Adrenal gland (tissue), 12 donors: ENCODE data around the gene PLAC8. TPM values are rescaled to one million over a fixed set of nuclear protein-coding genes. Genes with fewer than 3 reads are reported as not detected.

Experiments
- DNase-seq, 7 donors: peaks; one replicate each; pipeline ENCODE4 v3.0.0-alpha.2; 2019 to 2020
- H3K27ac ChIP-seq, 5 donors: fragments of 200-600 bp; sonication (generic) in 4 of 5; 1 replicate in 3 of 5; 2 replicates in 2 of 5; pipeline versions ENCODE4 v1.5.1 to v1.8.0; 2016 to 2020; ENCODE audit warnings: mild to moderate bottlenecking in 1 of 5
- H3K27me3 ChIP-seq: fragments of 200-600 bp; 2 replicates; pipeline ENCODE4 v1.8.0; 2021
- H3K36me3 ChIP-seq, 2 donors: fragments of 200-600 bp; replicated peaks in 1 of 2; 1 replicate in 1 of 2; 2 replicates in 1 of 2; pipeline versions ENCODE4 v1.5.1 to v1.8.0; 2018 to 2022
- H3K4me1 ChIP-seq, 2 donors: fragments of 200-600 bp; replicated peaks in 1 of 2; 1 replicate in 1 of 2; 2 replicates in 1 of 2; pipeline versions ENCODE4 v1.5.1 to v1.8.0; 2018 to 2021
- H3K4me3 ChIP-seq, 4 donors: fragments of 200-600 bp; sonication (generic) in 3 of 4; one replicate each; pipeline ENCODE4 v1.5.1; 2016 to 2018
- H3K9me3 ChIP-seq, 3 donors: fragments of 200-600 bp; sonication (generic) in 1 of 3; replicated peaks in 1 of 3; 1 replicate in 2 of 3; 2 replicates in 1 of 3; pipeline versions ENCODE4 v1.5.1 to v1.8.0; 2016 to 2021
- POLR2A ChIP-seq, 2 donors: fragments of 450-650 bp; IDR thresholded peaks; one replicate each; pipeline ENCODE4 v1.6.1; 2017; ENCODE audit warnings: antibody characterized with exemption in 2 of 2, mild to moderate bottlenecking in 2 of 2, moderate library complexity in 1 of 2
- WGBS, 4 donors: extraction: QIAGEN DNeasy Blood & Tissue Kit in 2 of 4; methylation state at CpG; one replicate each; pipeline versions ENCODE4 v1.1.5 to v1.1.7; 2013 to 2017; 5-methylcytosine and 5-hydroxymethylcytosine counted together
- intact Hi-C, 2 donors: fragments of 100-400 bp; cut with DNase I; formaldehyde crosslinking; loops; one replicate each; pipeline versions ENCODE4 v1.14.1 to v1.15.0; 2022 to 2023
- polyA plus RNA-seq, 3 donors: library from polyadenylated mRNA; stranded (reverse); fragments of 200-250 nt in 2 of 3; fragments of 350-450 nt in 1 of 3; fragmentation: Illumina TruSeq in 1 of 3; extraction: RNeasy Lipid Tissue Mini Kit (QIAGEN cat#74804) in 1 of 3; gene quantifications; one replicate each; pipeline ENCODE4 v1.2.3, GENCODE V29; 2013 to 2014
- total RNA-seq, 9 donors: library from RNA; depleted of rRNA in 4 of 9; stranded (reverse); fragments of >200 nt in 4 of 9; fragments of 120-200 nt in 1 of 9; fragmentation: NEBNext Ultra II Directional in 1 of 9; extraction: Animal tissue kit (Norgen Biotek cat#: 25700) in 1 of 9; gene quantifications; one replicate each; pipeline versions ENCODE4 v1.1.0 to v1.2.4, GENCODE V29; 2013 to 2023
- TF ChIP-seq, protein P1 (sequence below), 6 experiments: fragments of 450-650 bp in 4 of 6; fragments of 200-600 bp in 2 of 6; sonication (generic) in 1 of 6; IDR thresholded peaks; 1 replicate in 5 of 6; 2 replicates in 1 of 6; pipeline versions ENCODE4 v1.5.1 to v1.8.0; 2016 to 2021; ENCODE audit warnings: antibody characterized with exemption in 6 of 6, mild to moderate bottlenecking in 2 of 6, moderate library complexity in 1 of 6
- donor health status: healthy with polysubstance abuse.
- donor health status: Bipolar disorder and iron deficiency.
- donor health status: DM: yes; HTN: yes; CAD: no.
- donor health status: DM: no; HTN: no; CAD: no.
- donor health status: DM: no; HTN: no; CAD: no.
- donor health status: DM: yes; HTN: yes; CAD: no.

PLAC8 gene
- total and polyA plus RNA-seq, 12 donors: 1.4 to 14.4 (median 2.9) TPM; not detected in 1

GRCh38 chr4:83139514-83140156, 25.1 kb upstream of the PLAC8 start:
- WGBS, 4 donors: 87 to 96% (median 87%) methylated on average over 3 of the region's 3 CpGs
- intact Hi-C loops: no loop called here
- Histone ChIP-seq H3K9me3 (no peaks in the 10 kb centered on the region), H3K36me3 (no peaks in the 10 kb centered on the region), H3K27me3 (no peaks in the 10 kb centered on the region), H3K27ac (no peak overlapping the region), H3K4me3 (no peak overlapping the region), H3K4me1 (no peaks in the 10 kb centered on the region)
- DNase-seq: no peak
- TF ChIP-seq POLR2A (IDR thresholded peaks at IDR 0.05): no peak
- TF ChIP-seq, protein P1, sequence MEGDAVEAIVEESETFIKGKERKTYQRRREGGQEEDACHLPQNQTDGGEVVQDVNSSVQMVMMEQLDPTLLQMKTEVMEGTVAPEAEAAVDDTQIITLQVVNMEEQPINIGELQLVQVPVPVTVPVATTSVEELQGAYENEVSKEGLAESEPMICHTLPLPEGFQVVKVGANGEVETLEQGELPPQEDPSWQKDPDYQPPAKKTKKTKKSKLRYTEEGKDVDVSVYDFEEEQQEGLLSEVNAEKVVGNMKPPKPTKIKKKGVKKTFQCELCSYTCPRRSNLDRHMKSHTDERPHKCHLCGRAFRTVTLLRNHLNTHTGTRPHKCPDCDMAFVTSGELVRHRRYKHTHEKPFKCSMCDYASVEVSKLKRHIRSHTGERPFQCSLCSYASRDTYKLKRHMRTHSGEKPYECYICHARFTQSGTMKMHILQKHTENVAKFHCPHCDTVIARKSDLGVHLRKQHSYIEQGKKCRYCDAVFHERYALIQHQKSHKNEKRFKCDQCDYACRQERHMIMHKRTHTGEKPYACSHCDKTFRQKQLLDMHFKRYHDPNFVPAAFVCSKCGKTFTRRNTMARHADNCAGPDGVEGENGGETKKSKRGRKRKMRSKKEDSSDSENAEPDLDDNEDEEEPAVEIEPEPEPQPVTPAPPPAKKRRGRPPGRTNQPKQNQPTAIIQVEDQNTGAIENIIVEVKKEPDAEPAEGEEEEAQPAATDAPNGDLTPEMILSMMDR (IDR thresholded peaks at IDR 0.05): no peak

DNA sequence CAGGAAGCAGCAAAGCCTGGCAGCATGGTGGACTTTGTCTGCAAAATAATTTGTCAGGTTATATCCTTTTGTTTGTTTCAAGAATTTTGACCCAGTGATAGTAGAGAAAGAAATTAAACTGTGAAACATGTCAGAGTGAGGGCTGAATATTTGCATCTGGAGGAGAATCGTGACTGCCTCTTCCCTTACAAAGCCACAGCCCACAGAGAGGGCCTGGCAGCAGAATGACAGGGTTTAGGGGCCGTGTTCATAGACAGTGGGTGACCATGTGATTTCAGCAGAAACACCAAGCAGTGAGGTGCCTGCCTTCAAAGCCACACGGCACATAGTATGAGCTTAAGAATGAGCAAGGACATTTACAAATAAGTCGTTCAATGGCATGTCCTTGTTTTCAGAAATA, 24.4 kb upstream of the PLAC8 start:
- Histone ChIP-seq H3K36me3 (no peaks in the 10 kb centered on the region), H3K4me1 (no peaks in the 10 kb centered on the region), H3K27ac (no peak overlapping the region), H3K4me3 (no peak overlapping the region), H3K27me3 (no peaks in the 10 kb centered on the region), H3K9me3 (no peaks in the 10 kb centered on the region)
- intact Hi-C loops: no loop called here
- WGBS, 4 donors: 59 to 73% (median 69%) methylated on average over 4 of the region's 4 CpGs
- TF ChIP-seq, protein P1 (IDR thresholded peaks at IDR 0.05): no peak
- TF ChIP-seq POLR2A (IDR thresholded peaks at IDR 0.05): no peak
- no peak for DNase-seq

DNA sequence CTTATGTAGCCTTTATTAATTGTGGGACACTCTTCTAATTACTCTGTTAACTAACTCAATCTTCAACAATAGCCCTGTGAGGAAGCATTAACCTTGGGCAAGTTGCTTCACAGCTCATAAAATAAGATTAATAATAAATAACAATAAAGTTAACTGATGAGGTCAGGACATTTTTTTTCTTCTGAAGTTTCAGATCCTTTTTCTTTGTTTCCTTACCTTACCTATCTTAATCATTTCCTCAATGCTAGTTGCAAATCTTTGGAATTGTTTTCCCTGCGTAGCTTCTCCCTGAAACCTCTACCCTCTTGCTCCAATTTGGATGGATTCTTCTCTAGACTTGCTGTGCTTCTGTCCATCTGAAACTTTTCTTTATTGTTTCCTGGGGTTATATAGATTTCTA, 17.5 kb upstream of the PLAC8 start:
- 83 to 90% (median 86%) methylated on average over 1 of the region's 1 CpG for WGBS, 4 donors
- intact Hi-C loops: no loop called here
- TF ChIP-seq POLR2A (IDR thresholded peaks at IDR 0.05): no peak
- Histone ChIP-seq H3K27ac (no peak overlapping the region), H3K36me3 (no peaks in the 10 kb centered on the region), H3K27me3 (no peaks in the 10 kb centered on the region), H3K4me3 (no peak overlapping the region), H3K4me1 (no peaks in the 10 kb centered on the region), H3K9me3 (no peaks in the 10 kb centered on the region)
- DNase-seq: no peak

GRCh38 chr4:83129264-83129663, 14.7 kb upstream of the PLAC8 start:
- Histone ChIP-seq H3K36me3 (no peaks in the 10 kb centered on the region), H3K27me3 (no peaks in the 10 kb centered on the region), H3K9me3 (no peaks in the 10 kb centered on the region), H3K4me1 (no peaks in the 10 kb centered on the region), H3K4me3 (no peak overlapping the region), H3K27ac (no peak overlapping the region)
- no peak for DNase-seq
- intact Hi-C loops: no loop called here
- 73 to 95% (median 83%) methylated on average over 2 of the region's 2 CpGs for WGBS, 4 donors
- TF ChIP-seq, protein P1 (IDR thresholded peaks at IDR 0.05): no peak
- no peak for TF ChIP-seq POLR2A (IDR thresholded peaks at IDR 0.05)
